IMR-90 (cell line): ENCODE measurements around the gene CHST14. TPM values are rescaled to one million over a fixed set of nuclear protein-coding genes. Genes with fewer than 3 reads are reported as not detected.

Experiments used
- ATAC-seq: fragments of 200-7000 bp; cut with Tn5 transposase; 2 replicates; pipeline ENCODE4 v1.9.1; 2020; ENCODE audit warnings: low read depth, mild to moderate bottlenecking, moderate library complexity
- BruUV-seq: library from RNA; stranded (reverse); fragments of 400-500 nt; replicated peaks from 2 replicates; lab custom pipeline; 2021; lab: Mats Ljungman, UMichigan
- CTCF ChIA-PET: fragments of 300-600 bp; formaldehyde crosslinking; extraction: SDS; loops from one replicate; lab custom pipeline; 2021; ENCODE audit warnings: antibody characterized with exemption; lab: Yijun Ruan, JAX
- POLR2A ChIA-PET: fragments of 300-600 bp; sonication (Branson Sonifier 250); formaldehyde crosslinking; loops from one replicate; lab custom pipeline; 2022; ENCODE audit warnings: antibody characterized with exemption; ENCODE audit not compliant: unreplicated experiment; lab: Charles Lee
- DNase-seq: peaks from one replicate; pipeline ENCODE4 v3.0.0; 2013
- H2AFZ ChIP-seq: replicated peaks from 2 replicates; pipeline ENCODE3; 2013; ENCODE audit warnings: low read length, mild to moderate bottlenecking; ENCODE audit not compliant: poor library complexity
- H2AK5ac ChIP-seq: 2 replicates; pipeline ENCODE4 v1.6.1; 2013; ENCODE audit warnings: low read depth, low read length, inconsistent platforms
- H2AK9ac ChIP-seq: replicated peaks from 2 replicates; pipeline ENCODE3; 2013; ENCODE audit warnings: mild to moderate bottlenecking, low read depth, low read length, moderate library complexity; ENCODE audit not compliant: poor library complexity
- H2BK120ac ChIP-seq: 2 replicates; pipeline ENCODE4 v1.6.1; 2013; ENCODE audit warnings: low read depth, low read length, inconsistent platforms
- H2BK15ac ChIP-seq: 3 replicates; pipeline ENCODE4 v1.6.1; 2013; ENCODE audit warnings: low read depth, low read length, inconsistent platforms
- H2BK20ac ChIP-seq: 2 replicates; pipeline ENCODE4 v1.6.1; 2013; ENCODE audit warnings: low read depth, mild to moderate bottlenecking, inconsistent platforms, low read length, moderate library complexity
- H2BK5ac ChIP-seq: 2 replicates; pipeline ENCODE4 v1.6.1; 2013; ENCODE audit warnings: mild to moderate bottlenecking, low read depth, low read length, inconsistent platforms; ENCODE audit not compliant: poor library complexity, severe bottlenecking
- H3K14ac ChIP-seq: replicated peaks from 2 replicates; pipeline ENCODE4 v1.6.1; 2013; ENCODE audit warnings: low read depth, low read length, inconsistent platforms
- H3K18ac ChIP-seq: 2 replicates; pipeline ENCODE4 v1.6.1; 2013; ENCODE audit warnings: low read depth, low read length, control low read depth
- H3K23ac ChIP-seq: 2 replicates; pipeline ENCODE4 v1.6.1; 2013; ENCODE audit warnings: low read depth, low read length, inconsistent platforms
- H3K27ac ChIP-seq: 2 replicates; pipeline ENCODE4 v1.5.1; 2013; ENCODE audit warnings: mild to moderate bottlenecking, control low read depth, low read length; ENCODE audit not compliant: insufficient read depth
- H3K27me3 ChIP-seq: 2 replicates; pipeline ENCODE4 v1.6.1; 2013; ENCODE audit warnings: low read length; ENCODE audit not compliant: control insufficient read depth, insufficient read depth
- H3K36me3 ChIP-seq: 2 replicates; pipeline ENCODE4 v1.6.1; 2013; ENCODE audit warnings: low read length, mixed read lengths; ENCODE audit not compliant: control insufficient read depth, insufficient read depth
- H3K4ac ChIP-seq: 2 replicates; pipeline ENCODE4 v1.6.1; 2013; ENCODE audit warnings: low read depth, low read length, inconsistent platforms
- H3K4me1 ChIP-seq: 2 replicates; pipeline ENCODE4 v1.6.1; 2013; ENCODE audit warnings: low read length, mixed read lengths; ENCODE audit not compliant: control insufficient read depth, insufficient read depth
- H3K4me2 ChIP-seq: 2 replicates; pipeline ENCODE4 v1.6.1; 2013; ENCODE audit warnings: low read depth, mild to moderate bottlenecking, control low read depth, low read length, moderate library complexity
- H3K4me3 ChIP-seq: 2 replicates; pipeline ENCODE4 v1.5.1; 2013; ENCODE audit warnings: low read depth, mild to moderate bottlenecking, control low read depth, low read length, moderate library complexity; ENCODE audit not compliant: insufficient read depth
- H3K56ac ChIP-seq: 2 replicates; pipeline ENCODE4 v1.6.1; 2013; ENCODE audit warnings: low read length, inconsistent platforms; ENCODE audit not compliant: insufficient read depth; ENCODE audit errors: extremely low read depth
- H3K79me1 ChIP-seq, 2 experiments: 2 replicates each; pipeline ENCODE4 v1.6.1; 2013; ENCODE audit warnings: low read length in 2 of 2, inconsistent platforms in 1 of 2, low read depth in 1 of 2
- H3K9ac ChIP-seq: 2 replicates; pipeline ENCODE4 v1.6.1; 2013; ENCODE audit warnings: low read depth, low read length, control low read depth
- H3K9me1 ChIP-seq: 2 replicates; pipeline ENCODE4 v1.6.1; 2013; ENCODE audit warnings: low read length, inconsistent platforms; ENCODE audit not compliant: insufficient read depth
- H3K9me3 ChIP-seq: 2 replicates; pipeline ENCODE4 v1.6.1; 2013; ENCODE audit warnings: low read length; ENCODE audit not compliant: control insufficient read depth, insufficient read depth
- H4K20me1 ChIP-seq: 2 replicates; pipeline ENCODE4 v1.6.1; 2013; ENCODE audit warnings: low read length, inconsistent platforms; ENCODE audit not compliant: insufficient read depth
- H4K5ac ChIP-seq: 2 replicates; pipeline ENCODE4 v1.6.1; 2013; ENCODE audit warnings: mild to moderate bottlenecking, low read depth, low read length, control low read depth
- H4K8ac ChIP-seq, 2 experiments: 2 replicates each; pipeline ENCODE4 v1.6.1; 2013; ENCODE audit warnings: low read depth in 2 of 2, low read length in 2 of 2, control low read depth in 1 of 2, inconsistent platforms in 1 of 2
- H4K91ac ChIP-seq: 2 replicates; pipeline ENCODE4 v1.6.1; 2013; ENCODE audit warnings: low read depth, low read length, inconsistent platforms; ENCODE audit not compliant: insufficient read depth
- FOS ChIP-seq: fragments of 150-350 bp; IDR thresholded peaks from 2 replicates; pipeline ENCODE4 v1.6.1; 2016; ENCODE audit warnings: low read depth, low read length
- MXI1 ChIP-seq: IDR thresholded peaks from 2 replicates; pipeline ENCODE4 v1.6.1; 2012; ENCODE audit warnings: low read depth, mild to moderate bottlenecking, low read length, moderate library complexity, borderline replicate concordance
- NFE2L2 ChIP-seq: fragments of 150-350 bp; IDR thresholded peaks from 2 replicates; pipeline ENCODE4 v1.6.1; 2016; ENCODE audit warnings: low read depth, mild to moderate bottlenecking, low read length
- POLR2A ChIP-seq: IDR thresholded peaks from 2 replicates; pipeline ENCODE4 v1.6.1; 2012; ENCODE audit warnings: mild to moderate bottlenecking, low read depth, low read length
- WGBS, 2 experiments: methylation state at CpG; one replicate each; pipeline versions ENCODE4 v1.1.5 to v1.1.7; 2013; ENCODE audit warnings: missing lambda C conversion rate in 2 of 2; ENCODE audit not compliant: insufficient read length in 1 of 2; ENCODE audit errors: extremely low coverage in 2 of 2; 5-methylcytosine and 5-hydroxymethylcytosine counted together
- dilution Hi-C: fragments of 300-500 bp; cut with HindIII; formaldehyde crosslinking; loops from one replicate; pipeline ENCODE4 v1.14.3; 2018; ENCODE audit warnings: low sequenced_read_pairs; ENCODE audit not compliant: unreplicated experiment
- in situ Hi-C: fragments of 300-500 bp; cut with MboI; formaldehyde crosslinking; loops from 3 replicates; pipeline ENCODE4 v1.14.3; 2019; ENCODE audit warnings: low sequenced_read_pairs, inconsistent platforms, mixed read lengths
- intact Hi-C: fragments of 100-400 bp; cut with micrococcal nuclease; formaldehyde crosslinking; loops from 2 replicates; pipeline ENCODE4 v1.10.0; 2022
- polyA plus RNA-seq, 3 experiments: library from polyadenylated mRNA; depleted of rRNA; stranded (reverse); fragments of >200 nt; gene quantifications; 2 replicates each; pipeline ENCODE4 v1.2.3, GENCODE V29; 2012; ENCODE audit warnings: low replicate concordance in 1 of 3
- total RNA-seq: library from RNA; depleted of rRNA; stranded (reverse); fragments of >200 nt; gene quantifications from 2 replicates; pipeline ENCODE4 v1.2.3, GENCODE V29; 2012

CHST14 gene
- total and polyA plus RNA-seq, 2 of the 4 experiments (the other 2 are of a cell fraction), result 3.8 to 19.5 TPM

DNA sequence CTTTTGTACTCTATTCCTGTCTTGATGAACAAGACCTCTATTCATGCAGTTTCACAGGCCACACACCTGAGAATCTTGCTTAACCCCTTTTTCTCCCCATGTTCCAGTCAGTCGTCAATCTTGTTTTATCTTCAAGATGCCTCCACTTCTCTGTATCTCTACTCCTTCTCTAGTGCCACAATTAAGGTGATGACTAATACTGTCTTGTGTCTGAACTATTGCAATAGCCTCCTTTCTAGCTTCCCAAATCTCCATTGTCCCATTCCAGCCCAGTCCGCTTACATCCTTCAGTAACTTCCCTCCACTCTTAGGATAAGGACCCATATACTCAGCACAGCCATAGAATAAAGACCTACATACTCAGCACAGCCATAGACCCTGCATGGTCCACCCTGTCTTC is 24.7 kb downstream of the CHST14 start:
- Histone ChIP-seq H3K4me3 (no peak overlapping the region), H3K14ac (no peak overlapping the region), H3K9me3 (no peaks in the 10 kb centered on the region), H3K18ac (no peak overlapping the region), H3K27ac (no peak overlapping the region), H3K4ac (no peak overlapping the region), H4K5ac (no peak overlapping the region), H2BK20ac (no peak overlapping the region), H3K23ac (no peak overlapping the region), H3K9ac (no peak overlapping the region), H3K4me2 (no peak overlapping the region), H2AFZ (no peak overlapping the region), H2BK5ac (no peak overlapping the region), H4K20me1 (peaks cover 8% of the 10 kb centered on the region; the same call in 1 of the 2 replicates), H3K36me3 (no peaks in the 10 kb centered on the region), H4K8ac (no peak overlapping the region), H3K9me1 (peaks cover 7% of the 10 kb centered on the region), H4K91ac (no peak overlapping the region), H3K4me1 (no peaks in the 10 kb centered on the region), H2AK5ac (no peak overlapping the region), H2BK15ac (no peak overlapping the region), H2AK9ac (no peak overlapping the region), H3K56ac (no peak overlapping the region), H2BK120ac (no peak overlapping the region), H3K79me1 (no peaks in the 10 kb centered on the region), H3K27me3 (peaks cover 56% of the 10 kb centered on the region)
- ATAC-seq (no peak), DNase-seq (no peak)
- dilution Hi-C loops, result no loop called here
- CTCF ChIA-PET, result no interaction called here
- 100% methylated on average over 1 of the region's 2 CpGs; no CpG with 5 or more reads in 1 of the 2 experiments for WGBS, 2 experiments
- intact Hi-C loops, result loop anchor here (1.0 kb wide), 1 partner anchor 49 kb away; no protein-coding TSS in a partner anchor
- TF ChIP-seq POLR2A, result no peak
- TF ChIP-seq FOS, result no peak
- no peak for TF ChIP-seq MXI1
- TF ChIP-seq NFE2L2, result no peak
- POLR2A ChIA-PET, result no interaction called here
- no TSS peak for BruUV-seq
- in situ Hi-C loops, result no loop called here
